Fibroblast of skin of left biceps (primary cell): Measurements from ENCODE around the gene NEK8.

Experiments
- DNase-seq, 2 experiments: peaks; one replicate each; pipeline ENCODE4 v3.0.0-alpha.2; 2013; ENCODE audit warnings: low read depth in 2 of 2

Gene NEK8

DNA sequence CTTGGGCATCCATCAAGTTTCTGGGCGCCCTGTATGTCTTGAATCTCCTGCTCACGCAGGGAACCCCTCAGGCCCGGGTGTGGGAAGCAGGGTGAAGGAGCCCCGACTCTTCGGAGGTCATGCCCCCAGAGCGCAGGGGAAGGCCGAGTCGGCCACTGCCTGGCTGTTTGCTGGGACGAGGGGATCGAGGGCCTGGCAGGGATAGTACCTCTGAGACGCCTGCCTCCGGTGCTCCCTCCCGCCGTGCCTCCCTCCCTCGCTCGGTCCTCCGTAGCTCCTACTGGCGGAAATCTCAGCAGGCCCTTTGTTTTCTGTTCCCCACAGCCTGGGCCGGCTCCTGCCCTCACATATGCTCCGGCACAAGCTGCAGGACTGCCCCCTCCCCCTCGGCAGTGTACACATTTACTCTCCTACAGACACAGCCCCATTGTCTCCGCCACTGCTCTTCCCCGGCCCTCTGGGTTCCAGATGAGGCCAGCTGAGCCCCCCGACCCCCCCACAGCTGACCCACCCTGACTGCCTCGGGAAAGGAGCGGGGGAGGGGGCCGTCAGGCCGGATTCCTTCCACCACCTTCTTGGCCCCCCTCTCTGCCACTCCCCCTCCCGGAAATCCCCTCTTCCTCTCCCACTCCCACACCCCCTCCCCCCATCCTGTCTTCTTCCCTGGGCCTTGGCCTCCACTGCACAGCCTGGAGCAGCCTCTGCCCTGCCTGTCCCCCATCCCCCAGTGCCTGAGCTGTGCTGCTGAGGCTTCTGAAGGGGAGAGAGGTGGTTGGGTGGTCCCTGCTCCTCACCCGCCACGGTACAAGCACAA, 16.6 kb downstream of the NEK8 start:
- DNase-seq, result no peak

GRCh38 chr17:28745786-28746411, 17.3 kb downstream of the NEK8 start:
- no peak for DNase-seq

DNA sequence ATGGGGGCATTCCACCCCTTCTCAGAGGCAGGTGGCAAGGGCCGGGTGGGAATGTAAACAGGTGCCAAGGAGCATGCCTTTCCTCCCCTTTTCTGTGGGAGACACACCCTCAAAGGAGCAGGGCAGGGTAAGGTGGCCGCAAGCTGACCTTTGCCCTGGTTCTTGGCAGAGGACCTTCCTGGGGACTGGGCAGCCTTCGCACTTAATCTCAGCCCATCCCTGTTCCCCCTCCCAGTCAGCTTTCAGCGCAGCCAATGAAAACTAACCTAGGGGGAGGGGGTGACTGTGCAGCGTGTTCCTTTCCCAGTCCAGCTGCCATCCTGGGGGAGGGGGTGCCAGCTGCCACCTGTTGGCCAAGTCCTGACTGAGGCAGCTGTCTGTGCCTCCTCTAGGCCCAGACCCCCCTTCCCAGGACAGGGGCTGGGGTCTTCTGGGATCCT, 18.0 kb downstream of the NEK8 start:
- DNase-seq, result no peak

- DNase-seq, result no peak
Measured at GRCh38 chr17:28747051-28747691, 18.6 kb downstream of the NEK8 start.

GRCh38 chr17:28747801-28748750, 19.5 kb downstream of the NEK8 start:
- no peak for DNase-seq

DNA sequence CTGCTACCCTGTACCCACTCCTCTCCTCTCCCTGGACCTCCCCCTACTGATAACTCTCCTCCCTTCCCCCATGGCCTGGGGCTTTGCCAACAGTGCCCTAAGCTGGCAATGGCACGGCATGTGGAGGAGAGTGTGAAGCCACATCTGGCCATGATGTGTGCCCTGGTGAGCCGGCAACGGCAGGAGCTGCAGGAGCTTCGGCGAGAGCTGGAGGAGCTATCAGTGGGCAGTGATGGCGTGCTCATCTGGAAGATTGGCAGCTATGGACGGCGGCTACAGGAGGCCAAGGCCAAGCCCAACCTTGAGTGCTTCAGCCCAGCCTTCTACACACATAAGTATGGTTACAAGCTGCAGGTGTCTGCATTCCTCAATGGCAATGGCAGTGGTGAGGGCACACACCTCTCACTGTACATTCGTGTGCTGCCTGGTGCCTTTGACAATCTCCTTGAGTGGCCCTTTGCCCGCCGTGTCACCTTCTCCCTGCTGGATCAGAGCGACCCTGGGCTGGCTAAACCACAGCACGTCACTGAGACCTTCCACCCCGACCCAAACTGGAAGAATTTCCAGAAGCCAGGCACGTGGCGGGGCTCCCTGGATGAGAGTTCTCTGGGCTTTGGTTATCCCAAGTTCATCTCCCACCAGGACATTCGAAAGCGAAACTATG, 20.4 kb downstream of the NEK8 start:
- DNase-seq, result no peak

DNA sequence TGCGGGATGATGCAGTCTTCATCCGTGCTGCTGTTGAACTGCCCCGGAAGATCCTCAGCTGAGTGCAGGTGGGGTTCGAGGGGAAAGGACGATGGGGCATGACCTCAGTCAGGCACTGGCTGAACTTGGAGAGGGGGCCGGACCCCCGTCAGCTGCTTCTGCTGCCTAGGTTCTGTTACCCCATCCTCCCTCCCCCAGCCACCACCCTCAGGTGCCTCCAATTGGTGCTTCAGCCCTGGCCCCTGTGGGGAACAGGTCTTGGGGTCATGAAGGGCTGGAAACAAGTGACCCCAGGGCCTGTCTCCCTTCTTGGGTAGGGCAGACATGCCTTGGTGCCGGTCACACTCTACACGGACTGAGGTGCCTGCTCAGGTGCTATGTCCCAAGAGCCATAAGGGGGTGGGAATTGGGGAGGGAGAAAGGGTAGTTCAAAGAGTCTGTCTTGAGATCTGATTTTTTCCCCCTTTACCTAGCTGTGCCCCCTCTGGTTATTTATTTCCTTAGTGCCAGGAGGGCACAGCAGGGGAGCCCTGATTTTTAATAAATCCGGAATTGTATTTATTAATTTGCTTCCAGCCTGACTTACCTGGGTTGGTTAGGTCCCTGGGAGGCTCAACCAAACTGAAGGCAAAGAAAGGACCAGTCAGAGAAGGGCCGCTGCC, 21.1 kb downstream of the NEK8 start:
- DNase-seq, result no peak

DNA sequence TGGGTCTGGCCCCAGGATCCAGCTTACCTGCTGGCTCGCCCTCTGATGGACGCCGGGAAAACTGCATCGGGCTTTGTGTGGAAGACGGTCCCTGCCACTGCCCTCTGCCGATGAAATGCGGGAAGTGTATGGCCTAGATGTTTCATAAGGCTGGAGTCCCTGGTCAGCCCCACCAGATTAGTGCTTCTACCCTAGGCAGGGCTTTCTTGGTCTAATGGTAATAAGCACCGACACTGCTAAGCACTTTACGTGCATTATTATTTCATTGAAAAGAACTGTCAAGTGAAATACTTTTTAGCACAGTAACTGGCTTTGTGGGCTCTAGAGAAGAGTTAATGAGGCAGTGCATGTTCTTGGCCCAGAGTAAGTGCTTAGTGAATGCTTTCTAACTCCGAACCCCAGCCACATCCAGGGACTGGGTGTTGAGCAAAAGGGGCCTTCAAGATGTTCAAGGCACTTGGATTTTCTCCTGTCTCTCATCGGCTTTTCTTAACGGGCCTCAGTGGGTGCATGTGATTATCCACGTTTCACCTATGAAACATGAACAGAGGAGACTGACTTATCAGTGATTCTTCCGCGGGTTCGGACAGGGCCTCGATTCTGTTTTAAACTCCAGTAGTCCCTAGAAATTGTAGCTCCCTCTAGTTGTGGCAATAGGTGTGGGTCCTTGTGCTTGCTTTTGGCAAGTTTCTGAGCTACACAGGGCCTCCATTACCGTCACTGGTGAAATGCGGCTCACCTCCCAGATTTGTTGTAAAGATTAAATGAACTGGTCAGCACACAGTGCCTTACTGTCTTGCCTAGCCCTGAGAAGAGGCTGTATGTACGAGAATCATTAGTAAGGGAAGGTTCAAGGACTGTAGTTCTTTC, 21.8 kb downstream of the NEK8 start:
- DNase-seq, result peak; percentile 65 to 68

- DNase-seq, result no peak
Measured at GRCh38 chr17:28751600-28752366, 23.2 kb downstream of the NEK8 start.

- DNase-seq, result no peak
Measured at GRCh38 chr17:28755486-28755885, 26.9 kb downstream of the NEK8 start.

DNA sequence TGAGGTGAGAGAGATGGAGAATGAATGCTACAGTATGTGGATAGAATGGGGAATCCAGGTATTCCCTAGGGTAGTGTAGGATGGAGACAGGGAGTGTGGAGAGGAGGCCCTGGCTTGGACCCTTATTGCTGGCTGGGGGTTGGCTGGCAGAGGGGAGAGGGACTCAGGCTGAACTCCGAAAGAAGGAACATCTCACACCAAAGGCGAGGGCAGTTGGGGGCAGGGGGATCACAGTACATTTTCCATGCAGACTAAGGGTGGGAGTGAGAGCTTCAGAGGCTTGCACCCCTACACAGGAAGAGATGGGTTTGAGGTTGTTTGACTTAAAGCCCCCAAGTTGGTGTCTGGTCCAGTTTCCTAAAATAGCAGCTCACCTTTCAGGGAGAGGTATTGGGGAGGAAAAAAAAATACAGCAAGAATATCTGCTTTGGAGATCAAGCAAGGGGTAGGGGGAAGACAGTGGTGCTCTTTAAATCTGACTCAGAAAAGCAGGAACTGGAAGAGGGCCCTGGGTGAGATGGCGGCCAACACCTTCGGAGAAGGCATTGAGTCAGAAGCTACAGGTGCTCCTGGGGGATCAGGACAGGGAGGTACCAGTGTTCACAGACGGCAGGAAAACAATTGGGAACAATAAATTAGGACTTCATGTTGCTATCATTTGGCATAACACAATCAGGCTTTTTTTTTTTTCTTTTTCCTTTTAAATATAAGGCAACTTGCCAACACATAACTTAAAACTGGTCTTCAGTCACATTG, 27.6 kb downstream of the NEK8 start:
- no peak for DNase-seq

DNA sequence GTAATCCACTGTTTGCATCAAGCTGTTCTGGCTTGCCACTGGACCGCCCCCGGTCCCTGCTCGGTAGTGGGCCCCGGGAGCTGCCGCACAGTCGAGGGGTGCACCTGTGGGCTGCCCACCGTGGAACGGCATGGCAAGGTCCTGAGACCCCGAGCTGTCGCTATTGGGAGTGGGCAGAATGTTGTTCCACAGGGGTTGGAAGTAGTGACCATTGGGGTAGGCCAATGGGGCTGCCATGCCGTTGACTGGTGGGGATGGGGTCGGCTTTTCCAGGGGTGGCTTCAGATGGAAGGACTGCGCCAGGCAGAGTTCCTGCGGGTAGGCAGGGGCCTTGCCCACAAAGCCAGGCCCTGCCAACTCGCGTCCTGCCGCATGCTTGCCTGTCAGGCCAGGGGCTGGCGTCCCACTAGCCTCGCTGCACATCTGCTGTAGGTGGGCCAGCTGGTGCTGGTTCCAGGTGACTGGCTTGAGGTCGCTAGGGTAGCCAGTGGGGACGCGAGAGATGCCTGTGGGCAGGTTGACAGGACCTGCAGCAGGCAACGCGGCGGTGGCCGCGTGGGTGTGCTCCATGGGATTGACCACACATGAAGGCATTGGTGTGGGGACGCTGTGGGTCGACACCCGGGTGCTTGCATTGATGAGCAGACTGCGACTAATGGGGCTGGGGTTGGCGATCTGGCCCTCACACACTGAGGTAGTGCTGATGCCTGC, 30.0 kb downstream of the NEK8 start:
- no peak for DNase-seq

DNA sequence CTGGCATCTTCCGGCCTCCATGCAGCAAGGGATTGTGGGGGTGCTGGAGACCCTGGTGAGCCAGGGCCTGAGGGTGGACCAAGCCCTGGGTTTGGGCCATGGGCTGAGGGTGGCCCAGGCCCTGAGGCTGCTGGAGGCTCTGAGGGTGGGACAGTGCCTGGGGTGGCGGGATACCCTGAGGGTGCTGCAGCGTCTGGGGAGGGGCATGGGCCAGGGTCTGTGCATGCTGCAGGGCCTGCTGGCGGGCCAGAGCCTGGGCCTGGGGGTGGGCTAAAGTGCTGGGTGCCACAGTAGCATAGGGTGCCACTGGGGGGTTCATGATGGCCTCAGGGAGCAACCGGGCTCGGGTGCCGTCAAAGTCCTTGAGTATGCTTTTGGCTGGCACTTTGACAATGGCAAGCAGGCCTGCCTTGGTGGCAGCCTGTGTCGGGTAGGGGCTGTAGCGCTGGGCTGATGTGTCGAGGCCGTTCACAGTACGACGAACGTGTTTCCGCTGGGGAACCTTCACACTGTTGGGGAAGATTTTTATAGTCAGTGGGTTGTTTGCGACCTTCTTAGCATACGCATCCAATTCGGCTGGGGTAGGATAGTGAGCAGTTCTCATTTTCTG, 30.8 kb downstream of the NEK8 start:
- DNase-seq, result no peak

DNA sequence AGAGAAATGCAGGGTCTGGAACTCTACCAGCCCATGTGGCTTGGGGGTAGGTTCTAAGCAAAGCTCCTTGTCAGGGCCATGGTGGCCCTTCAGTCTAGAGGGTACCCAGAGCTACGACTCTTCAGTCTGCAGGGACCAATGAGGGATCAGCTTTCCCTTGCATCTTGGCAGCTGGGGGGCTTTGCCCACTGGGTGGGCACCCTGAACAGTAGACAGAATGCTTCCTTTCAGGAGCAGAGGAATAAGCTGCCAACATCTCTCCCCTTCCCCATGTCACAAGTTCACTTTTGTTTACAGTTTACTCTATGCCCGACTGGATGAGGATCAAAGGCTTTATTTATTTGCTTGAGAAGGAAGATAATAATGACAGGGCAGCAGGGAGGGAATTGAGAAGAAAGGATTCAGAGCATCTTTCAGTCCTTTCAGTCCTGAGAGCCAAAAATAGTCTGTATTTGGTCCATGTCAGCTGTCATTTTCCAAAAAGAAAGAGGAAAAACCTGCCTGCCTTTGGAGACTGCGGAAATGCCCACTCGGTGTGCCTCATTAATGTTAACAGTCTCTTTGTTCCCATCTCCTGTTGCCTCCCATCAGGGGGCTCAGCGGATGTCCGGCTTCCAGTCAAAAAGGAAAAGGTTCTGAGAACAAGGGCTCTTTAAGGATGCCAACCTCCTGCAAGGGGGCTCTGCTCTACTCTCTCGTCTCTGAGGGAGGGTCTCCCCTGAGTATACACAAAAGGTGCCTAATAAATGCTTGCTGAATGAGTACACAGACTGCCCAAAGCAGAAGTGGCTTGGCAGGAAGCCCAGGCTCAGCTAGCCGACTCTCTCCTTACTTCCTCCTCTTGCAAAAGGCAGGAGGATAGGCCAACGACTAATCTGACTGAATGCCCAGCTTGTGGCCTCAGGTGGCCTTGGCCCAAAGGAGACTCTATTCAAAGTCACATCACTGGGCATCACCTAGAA, 32.3 kb downstream of the NEK8 start:
- DNase-seq, result no peak

- DNase-seq, result no peak
Measured at GRCh38 chr17:28763137-28763799, 34.7 kb downstream of the NEK8 start.
